GOT3 (cell line): Measurements from ENCODE around the gene KIAA0753.

Experiments
- DNase-seq: peaks from one replicate; lab custom pipeline; 2025; ENCODE audit warnings: mixed read lengths; lab: John Stamatoyannopoulos, UW

KIAA0753 gene

DNA sequence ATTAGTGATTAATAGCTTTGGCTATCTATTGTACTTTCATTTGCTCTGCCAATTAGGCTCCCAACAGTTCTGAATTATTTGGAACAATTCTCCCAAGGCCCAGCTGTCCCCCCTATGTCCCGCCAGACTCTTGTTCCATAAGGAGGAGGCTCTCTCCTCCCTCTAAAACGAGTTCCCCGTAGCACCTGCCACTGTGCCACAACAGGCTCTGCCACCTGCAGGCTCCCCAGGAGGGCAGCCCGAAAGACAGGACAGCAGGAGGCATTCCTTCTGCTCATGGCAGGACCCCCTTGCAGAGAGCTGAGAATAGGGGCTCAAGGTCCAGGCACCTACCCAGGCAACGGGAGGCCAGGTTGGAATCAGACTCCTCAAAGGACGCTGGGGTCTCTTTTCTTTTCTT is 93.2 kb downstream of the KIAA0753 start:
- DNase-seq: no peak

DNA sequence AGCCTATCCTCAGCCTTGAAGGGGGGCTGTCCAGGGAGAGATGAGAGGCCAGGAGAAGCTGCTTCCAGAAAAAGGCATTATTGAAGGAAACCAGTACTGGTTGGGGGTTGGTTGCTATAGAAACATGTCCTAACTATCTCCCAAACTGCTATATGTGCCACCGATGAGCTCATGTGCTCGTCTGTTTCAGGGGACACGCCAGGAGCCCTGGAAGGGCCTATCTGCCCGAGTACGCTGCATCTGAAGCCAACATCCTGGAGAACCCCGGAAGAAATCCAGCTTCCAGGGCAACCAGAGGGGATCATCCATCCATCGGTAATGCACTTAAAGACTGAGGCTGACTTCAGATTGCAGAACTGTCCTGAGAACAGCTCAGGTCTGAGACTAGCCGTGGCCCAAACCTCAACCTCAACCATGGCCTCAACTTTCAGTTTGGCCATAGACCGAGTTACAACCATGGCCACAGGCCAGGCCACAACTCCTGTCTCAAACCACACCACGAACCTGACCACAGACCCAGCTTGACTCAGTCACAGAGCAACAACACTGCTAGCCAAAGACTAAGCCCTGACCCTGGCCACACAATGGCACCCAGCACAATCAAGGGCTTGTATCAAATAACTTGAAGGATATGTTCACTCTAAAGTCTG is 94.3 kb downstream of the KIAA0753 start:
- no peak for DNase-seq

DNA sequence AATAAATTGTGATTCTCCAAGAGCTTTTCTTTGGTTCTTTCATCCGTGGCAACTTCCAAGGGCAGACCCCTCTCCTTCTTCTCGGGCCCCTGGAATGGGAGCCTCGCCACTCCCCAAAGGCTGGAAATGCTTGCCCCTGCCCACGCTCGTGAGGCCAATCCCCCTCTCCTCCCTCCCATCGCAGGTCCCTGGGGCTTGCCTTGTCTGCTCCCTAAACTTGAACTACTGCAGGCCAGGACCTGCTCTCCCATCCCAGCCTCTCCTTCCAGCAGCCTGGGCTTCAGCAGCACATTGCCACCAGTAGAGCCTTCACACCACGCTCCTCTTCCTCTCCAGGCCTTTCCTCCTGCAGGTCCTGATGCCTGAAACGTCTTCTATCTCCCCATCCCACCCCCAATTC is 95.2 kb downstream of the KIAA0753 start:
- DNase-seq: no peak

DNA sequence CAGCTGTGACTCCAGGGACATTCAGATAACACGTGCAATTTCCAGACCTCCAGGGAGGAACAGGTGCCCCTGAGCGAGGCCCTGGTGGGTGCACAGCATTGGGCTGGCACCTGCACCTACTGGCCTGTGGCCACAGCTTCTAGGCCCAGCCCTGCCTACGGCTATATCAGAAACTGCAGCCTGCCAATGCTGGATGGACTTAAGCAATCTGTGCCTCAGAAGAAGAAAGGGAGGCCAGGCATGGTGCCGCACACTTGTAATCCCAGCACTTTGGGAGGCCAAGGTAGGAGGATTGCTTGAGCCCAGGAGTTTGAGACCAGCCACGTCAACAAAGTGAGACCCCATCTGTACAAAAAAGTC is 96.5 kb downstream of the KIAA0753 start:
- no peak for DNase-seq

DNA sequence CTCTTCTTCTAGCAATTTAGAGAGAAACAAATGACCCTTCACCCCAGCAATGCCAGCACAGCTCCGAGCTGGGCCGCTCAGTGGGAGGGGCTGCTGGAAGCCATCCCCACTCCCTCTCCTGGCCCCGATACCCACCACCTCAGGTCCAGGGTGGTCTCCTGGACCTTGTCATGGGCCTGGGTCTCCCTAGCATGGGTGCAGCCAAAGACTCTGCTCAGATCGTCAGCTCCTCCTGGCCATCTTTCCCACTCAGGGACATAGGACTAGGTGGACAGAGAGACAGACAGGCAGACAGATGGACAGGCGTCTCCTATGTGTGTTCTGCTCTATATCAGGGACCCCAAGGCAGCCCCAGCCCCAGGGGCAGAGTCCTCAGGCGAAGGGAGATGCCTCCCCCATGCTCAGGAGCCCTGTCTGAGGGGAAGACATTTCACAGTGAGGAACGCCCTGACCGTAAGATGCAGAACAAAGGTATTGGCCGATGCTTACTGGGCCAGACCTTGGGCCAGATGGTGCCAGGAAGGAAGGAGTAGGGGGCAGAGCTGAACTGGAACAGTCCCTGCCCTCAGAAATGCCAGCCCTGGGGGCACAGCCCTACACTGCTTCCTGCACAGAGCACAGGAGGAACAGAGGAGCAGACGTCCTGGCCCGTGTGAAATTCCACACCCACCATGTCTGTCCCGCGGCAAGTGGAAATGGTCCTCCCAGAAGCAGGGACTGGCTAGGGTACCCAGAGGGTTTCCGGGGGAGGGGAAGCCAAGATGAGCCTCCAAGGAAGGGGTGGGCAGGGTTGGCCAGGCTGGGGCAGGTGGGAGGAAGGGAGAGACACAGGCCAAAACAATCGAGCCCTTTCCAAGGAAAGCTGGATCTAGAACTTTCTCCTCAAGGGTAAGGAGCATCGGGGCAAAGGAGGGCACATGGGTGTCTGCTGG is 97.2 kb downstream of the KIAA0753 start:
- DNase-seq: no peak

DNA sequence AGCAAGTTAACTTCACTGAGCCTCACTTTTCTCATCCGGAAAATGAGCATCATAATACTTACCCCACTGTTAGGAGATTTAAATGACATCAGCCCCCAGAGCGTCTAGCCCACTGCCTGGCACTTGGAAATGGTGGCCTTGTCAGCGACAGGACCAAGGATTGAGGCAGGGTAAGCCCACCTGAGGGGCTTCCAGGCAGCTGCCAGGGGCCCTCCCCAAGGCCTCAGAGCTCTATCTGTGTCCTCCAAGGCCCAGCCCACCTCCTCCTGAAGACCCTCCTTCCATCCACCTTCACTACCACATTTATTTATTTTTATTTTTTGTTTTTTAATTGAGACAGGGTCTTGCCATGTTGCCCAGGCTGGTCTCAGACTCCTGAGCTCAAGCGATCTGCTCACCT is 97.9 kb downstream of the KIAA0753 start:
- no peak for DNase-seq

DNA sequence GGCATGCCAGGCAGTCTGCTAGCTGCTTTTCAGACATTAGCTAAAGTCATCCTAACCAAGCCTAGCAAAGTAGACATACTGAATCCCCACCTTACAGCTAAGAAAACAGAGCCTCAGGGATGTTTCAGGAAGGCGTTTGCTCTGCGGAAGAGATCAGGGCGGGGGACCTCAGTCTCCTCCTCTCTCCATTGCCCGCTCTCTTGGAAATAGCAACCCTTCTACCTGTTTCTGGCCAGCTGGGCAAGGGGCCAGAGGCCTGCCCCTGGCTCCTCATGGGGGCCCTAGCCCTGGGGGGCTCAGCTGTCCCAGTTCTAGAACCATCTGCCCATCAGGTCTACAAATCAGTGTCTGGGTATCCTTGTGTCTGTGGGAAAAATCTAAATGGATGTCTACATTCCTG is 98.6 kb downstream of the KIAA0753 start:
- no peak for DNase-seq

DNA sequence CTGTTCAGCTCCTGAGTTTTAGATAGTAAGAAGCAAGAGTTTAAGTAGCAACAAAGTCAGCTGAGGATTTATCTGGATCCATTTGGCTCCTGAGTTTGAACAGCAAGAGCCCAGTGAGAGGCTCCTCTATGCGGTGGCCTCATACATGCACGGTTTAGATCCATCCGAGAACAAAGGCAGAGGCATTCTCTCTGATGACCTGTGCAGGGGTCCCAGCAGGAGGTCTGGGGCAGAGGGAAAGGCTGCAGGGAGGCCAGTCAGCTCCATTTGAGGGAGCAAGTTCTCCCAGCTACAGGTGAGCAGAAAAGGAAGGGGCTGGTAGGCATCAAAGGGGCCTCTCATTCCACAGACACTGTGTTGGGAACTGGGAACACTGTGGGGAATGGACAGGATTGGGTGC is 100.6 kb downstream of the KIAA0753 start:
- no peak for DNase-seq

DNA sequence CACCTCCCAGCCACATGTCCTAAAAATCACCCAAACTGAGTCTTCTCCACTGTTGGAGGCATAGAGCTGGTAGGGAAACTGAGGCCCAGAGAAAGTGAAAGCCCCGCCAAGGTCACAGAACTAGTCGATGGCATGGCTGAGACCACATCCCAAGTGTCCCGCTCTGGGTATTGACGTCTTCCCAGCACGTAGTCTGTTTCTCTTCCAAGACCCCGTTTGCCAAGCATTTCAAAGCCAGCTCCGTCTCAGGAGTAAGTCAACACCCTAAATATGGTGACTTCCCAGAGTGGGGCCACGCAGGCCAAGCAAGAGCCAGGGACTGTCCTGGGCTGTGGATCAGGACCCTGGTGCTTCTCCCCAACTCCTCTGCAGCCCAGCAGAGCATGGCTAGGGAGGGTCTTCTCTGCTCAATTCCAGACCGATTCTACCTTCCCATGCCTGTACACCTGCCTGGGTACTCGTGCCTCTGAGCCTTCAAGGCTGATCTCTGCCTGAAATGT is 103.9 kb downstream of the KIAA0753 start:
- no peak for DNase-seq

DNA sequence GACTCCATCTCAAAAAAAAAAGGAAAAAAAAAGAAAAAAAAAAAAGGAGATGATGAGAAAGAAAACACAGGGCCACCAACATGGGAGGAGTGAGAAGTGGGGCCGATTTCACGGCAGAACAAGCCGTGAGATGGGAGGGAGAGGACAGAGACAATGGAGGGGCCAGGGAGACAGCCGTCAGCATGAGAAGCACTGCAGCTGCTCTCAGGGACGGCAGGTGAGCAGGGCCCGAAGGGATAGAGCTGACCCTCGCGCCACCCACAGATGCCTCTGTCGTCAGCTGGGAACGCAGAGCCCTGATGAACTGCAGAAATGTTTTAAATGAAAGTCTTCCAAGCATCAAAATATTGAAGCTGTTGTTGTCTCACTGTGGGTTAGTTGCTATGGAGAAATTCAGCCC is 104.5 kb downstream of the KIAA0753 start:
- no peak for DNase-seq

DNA sequence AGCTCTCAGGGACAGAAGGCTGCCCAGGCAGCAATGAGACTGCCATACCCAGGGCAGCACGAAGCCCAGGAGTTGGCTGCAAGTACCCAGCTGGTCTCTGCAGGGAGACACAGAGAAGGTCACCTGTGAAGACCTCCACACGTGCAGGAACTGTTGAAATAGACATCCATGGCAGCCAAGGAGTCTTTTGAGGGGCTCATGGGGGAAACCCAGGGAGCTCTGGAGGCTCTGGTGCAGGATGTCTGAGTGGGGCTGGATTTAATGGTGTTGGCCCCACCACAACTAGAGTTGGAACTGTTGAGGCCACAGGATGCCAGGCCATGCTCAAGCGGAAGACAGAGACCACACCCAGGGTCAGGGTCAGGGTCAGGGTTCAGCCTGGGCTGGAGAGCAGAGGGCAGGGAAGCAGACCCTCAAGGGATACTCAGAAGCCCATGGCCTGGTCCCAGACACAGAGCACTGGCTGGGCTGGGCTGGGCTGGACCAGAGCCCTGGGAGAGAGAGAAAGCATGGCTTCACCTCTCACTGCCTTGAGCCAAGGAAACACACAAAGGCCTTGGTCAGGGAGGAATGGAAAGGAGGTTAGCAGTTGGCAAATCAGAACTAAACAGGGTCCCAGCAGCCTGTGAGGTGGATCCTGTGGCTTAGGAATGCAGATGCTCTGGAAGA is 105.5 kb downstream of the KIAA0753 start:
- no peak for DNase-seq

DNA sequence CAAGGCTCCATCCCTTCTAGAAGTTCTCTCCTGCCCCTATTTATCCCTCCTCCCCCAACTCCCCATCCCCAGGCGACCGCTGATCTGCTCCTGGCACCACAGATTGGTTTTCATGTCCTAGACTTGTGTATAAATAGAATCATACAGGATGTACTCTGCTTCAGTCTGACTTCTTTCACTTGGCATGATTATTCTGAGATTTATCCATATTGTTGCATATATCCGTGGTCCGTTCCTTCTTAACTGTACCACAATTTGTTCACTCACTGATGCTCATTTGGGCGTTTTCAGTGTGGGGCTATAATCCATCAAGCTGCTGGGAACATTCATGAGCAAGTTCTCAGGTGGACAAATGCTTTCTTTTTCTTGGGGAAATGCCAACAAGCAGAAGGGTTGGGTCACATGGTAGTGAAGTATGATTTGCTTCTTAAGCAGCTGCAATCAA is 108.0 kb downstream of the KIAA0753 start:
- no peak for DNase-seq

DNA sequence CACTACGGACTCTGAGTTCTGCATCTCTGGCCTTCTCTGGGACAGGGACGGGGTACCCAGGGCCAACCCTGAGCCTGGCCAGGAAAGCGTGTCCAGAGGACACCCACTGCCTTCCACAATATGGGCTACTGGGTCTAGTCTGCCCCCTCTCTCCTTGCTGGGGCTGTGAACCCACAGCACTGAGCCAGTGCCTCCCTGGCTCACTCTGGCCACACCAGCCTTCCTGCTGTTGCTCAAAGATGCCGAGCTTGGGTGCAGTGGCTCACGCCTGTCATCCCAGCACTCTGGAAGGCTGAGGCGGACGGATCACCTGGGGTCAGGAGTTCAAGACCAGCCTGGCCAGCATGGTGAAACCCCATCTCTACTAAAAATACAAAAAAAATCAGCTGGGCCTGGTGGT is 108.9 kb downstream of the KIAA0753 start:
- no peak for DNase-seq

DNA sequence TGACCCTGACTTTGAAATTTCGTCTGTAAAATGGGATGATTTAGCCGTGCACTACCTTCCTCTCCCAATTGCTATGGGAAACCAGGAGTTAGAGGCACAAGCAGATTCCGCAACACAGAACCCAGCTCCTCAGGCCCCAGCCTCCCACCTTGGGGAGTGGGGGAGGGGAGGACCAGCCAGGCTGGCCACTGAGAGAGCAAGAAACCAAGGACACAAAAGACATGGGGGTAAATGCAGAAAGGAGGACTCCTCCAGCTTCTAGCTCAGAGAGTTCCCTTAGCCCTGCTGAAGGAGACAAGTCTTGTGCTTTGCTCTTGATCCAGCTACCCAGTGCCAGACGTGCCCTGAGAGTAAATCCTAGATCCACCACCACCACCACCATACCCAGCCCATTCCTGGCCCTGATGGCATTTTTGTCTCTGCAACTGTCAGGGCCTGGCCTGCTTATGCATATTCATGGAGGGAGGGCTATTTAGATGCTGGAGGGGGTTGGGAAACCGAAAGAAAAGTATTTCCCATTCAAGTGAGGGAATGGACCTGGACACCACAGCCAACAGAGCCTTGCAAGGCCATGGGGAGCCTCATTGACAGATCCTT is 110.1 kb downstream of the KIAA0753 start:
- no peak for DNase-seq

DNA sequence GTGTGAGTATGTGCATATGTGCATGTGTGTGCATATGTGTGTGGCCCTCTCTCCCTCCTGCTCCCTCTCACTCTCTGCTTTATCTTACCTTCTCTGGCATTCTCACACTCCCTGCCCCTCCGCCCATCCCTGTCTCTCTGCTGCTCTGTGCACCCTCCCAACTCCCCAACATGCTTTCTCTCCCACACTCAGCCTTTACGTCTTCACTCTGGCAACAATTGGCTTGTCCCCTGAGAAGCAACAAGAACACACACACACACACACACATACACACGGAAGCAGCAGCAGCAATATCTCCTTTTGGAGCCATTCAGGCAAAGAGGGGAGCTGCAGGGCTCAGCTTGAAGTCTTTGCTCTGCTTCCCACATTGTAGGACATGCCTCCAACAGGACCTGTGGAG is 112.0 kb downstream of the KIAA0753 start:
- DNase-seq: no peak
